Keratinocyte (primary cell): ENCODE measurements around the gene BICD2.
A peak's percentile ranks its signal among the peaks of the same experiment; 100 is the strongest.

Experiments
- EZH2 ChIP-seq: IDR thresholded peaks from one replicate; pipeline ENCODE4 v1.6.1; 2012; ENCODE audit warnings: inconsistent platforms, mild to moderate bottlenecking, low read length, moderate library complexity
- TF ChIP-seq, protein P1 (sequence below), 3 experiments: IDR thresholded peaks in 1 of 3; conservative IDR thresholded peaks in 1 of 3; optimal IDR thresholded peaks in 1 of 3; 2 replicates in 2 of 3; 3 replicates in 1 of 3; pipeline versions ENCODE3 to v1.5.1; 2011; ENCODE audit warnings: low read length in 3 of 3, mild to moderate bottlenecking in 3 of 3, moderate library complexity in 2 of 3, control low read depth in 1 of 3, inconsistent platforms in 1 of 3; ENCODE audit not compliant: insufficient read depth in 2 of 3; ENCODE audit errors: extremely low read depth in 1 of 3

- TF ChIP-seq, protein P1, sequence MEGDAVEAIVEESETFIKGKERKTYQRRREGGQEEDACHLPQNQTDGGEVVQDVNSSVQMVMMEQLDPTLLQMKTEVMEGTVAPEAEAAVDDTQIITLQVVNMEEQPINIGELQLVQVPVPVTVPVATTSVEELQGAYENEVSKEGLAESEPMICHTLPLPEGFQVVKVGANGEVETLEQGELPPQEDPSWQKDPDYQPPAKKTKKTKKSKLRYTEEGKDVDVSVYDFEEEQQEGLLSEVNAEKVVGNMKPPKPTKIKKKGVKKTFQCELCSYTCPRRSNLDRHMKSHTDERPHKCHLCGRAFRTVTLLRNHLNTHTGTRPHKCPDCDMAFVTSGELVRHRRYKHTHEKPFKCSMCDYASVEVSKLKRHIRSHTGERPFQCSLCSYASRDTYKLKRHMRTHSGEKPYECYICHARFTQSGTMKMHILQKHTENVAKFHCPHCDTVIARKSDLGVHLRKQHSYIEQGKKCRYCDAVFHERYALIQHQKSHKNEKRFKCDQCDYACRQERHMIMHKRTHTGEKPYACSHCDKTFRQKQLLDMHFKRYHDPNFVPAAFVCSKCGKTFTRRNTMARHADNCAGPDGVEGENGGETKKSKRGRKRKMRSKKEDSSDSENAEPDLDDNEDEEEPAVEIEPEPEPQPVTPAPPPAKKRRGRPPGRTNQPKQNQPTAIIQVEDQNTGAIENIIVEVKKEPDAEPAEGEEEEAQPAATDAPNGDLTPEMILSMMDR (optimal IDR thresholded peaks at IDR 0.05 in 1 of 3, IDR thresholded peaks at IDR 0.05 in 1 of 3, conservative IDR thresholded peaks at IDR 0.05 in 1 of 3; ENCODE audit: extremely low read depth in 1 of 3, insufficient read depth in 2 of 3, low read length in 3 of 3) = peak; percentile 68 to 91 (median 87)
- no peak for TF ChIP-seq EZH2
These were observed 26.2 kb upstream of the BICD2 start for GRCh38 chr9:92790542-92791527.
